Astrocyte (in vitro differentiated cells and primary cell): ENCODE data around the gene NAB2.

Experiments
- EZH2 ChIP-seq: IDR thresholded peaks from 2 replicates; pipeline ENCODE4 v1.6.1; 2012; ENCODE audit warnings: mild to moderate bottlenecking, low read length, inconsistent platforms; ENCODE audit not compliant: insufficient read depth
- TF ChIP-seq, protein P1 (sequence below): IDR thresholded peaks from 2 replicates; pipeline ENCODE4 v1.5.1; 2011; ENCODE audit warnings: low read depth, mild to moderate bottlenecking, inconsistent platforms, low read length, moderate library complexity; ENCODE audit not compliant: insufficient read depth

DNA sequence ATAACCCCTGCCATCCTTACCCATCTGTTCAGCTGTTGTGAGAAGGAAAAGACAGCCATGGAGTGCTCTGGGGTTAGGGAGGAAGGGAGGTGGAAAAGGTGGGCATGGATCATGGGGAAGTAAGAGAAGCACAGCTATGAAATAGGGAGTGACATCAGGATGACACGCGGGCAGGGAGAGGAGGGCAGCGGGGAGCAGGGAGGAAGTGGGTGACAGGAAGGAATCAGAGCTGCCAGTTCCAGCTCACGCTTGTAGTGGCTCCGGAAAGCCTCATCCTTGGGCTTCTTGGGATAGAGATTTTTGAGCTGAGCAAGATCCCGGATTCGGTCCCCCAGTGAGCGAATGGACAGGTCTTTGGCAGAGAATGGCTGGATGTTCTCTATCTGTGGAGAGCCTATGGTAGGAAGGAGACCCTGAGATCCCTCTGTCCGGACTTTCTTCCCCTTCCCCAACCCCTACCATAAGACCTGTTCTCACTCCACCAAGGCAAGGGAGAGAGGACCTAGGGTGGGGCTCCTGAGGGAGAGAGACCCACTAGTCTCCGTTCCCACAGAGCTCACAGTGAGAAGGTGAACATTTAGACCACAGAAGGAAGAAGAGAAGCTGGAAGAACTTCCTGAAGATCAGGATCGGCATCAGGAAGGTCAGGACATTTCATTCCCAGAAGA, 10.3 kb downstream of the NAB2 start:
- TF ChIP-seq, protein P1, sequence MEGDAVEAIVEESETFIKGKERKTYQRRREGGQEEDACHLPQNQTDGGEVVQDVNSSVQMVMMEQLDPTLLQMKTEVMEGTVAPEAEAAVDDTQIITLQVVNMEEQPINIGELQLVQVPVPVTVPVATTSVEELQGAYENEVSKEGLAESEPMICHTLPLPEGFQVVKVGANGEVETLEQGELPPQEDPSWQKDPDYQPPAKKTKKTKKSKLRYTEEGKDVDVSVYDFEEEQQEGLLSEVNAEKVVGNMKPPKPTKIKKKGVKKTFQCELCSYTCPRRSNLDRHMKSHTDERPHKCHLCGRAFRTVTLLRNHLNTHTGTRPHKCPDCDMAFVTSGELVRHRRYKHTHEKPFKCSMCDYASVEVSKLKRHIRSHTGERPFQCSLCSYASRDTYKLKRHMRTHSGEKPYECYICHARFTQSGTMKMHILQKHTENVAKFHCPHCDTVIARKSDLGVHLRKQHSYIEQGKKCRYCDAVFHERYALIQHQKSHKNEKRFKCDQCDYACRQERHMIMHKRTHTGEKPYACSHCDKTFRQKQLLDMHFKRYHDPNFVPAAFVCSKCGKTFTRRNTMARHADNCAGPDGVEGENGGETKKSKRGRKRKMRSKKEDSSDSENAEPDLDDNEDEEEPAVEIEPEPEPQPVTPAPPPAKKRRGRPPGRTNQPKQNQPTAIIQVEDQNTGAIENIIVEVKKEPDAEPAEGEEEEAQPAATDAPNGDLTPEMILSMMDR = no peak
- TF ChIP-seq EZH2 = no peak
